Measurements from ENCODE around the gene TEX9. TPM values are rescaled to one million over a fixed set of nuclear protein-coding genes. Genes with fewer than 3 reads are reported as not detected.

The TEX9 gene
- total RNA-seq, 2 donors from 2014 or later, result 2.4 to 3.8 TPM

Other genes with a start within 250 kb of the TEX9 start
- gene RFX7, start 121.5 kb upstream of the TEX9 start, total RNA-seq, result 10 to 100 TPM in 1 of 2 donors, 1 to 10 TPM in 1; 9.9 to 10.1 TPM
- 1 to 10 TPM; 1.5 to 2.2 TPM for gene MNS1, start 99.7 kb downstream of the TEX9 start, total RNA-seq

All from posterior vena cava (tissue), 2 donors.